GM13976 (cell line): ENCODE results near the gene PARP1.

Experiments
- DNase-seq: peaks from one replicate; pipeline ENCODE4 v3.0.0; 2012; ENCODE audit warnings: low spot score
- CTCF ChIP-seq: IDR thresholded peaks from 2 replicates; pipeline ENCODE4 v1.5.1; 2012; ENCODE audit warnings: borderline replicate concordance, mild to moderate bottlenecking; ENCODE audit not compliant: insufficient read depth; ENCODE audit errors: extremely low read depth, missing control alignments, control extremely low read depth
- in situ Hi-C: fragments of 300-500 bp; cut with MboI; formaldehyde crosslinking; loops from one replicate; pipeline ENCODE4 v1.12.0; 2022; ENCODE audit warnings: low sequenced_read_pairs, mixed read lengths, inconsistent platforms; ENCODE audit not compliant: unreplicated experiment

PARP1 gene

GRCh38 chr1:226419284-226420029 is 11.6 kb upstream of the PARP1 start:
- DNase-seq: no peak
- in situ Hi-C loops: no loop called here
- no peak for TF ChIP-seq CTCF

GRCh38 chr1:226417830-226418546 is 10.1 kb upstream of the PARP1 start:
- in situ Hi-C loops: no loop called here
- DNase-seq: no peak
- TF ChIP-seq CTCF: no peak

GRCh38 chr1:226417350-226417749 is 9.5 kb upstream of the PARP1 start:
- no peak for TF ChIP-seq CTCF
- in situ Hi-C loops: no loop called here
- DNase-seq: no peak

- no peak for TF ChIP-seq CTCF
- no peak for DNase-seq
- in situ Hi-C loops: no loop called here
Measured at GRCh38 chr1:226414098-226414698, 6.3 kb upstream of the PARP1 start.

GRCh38 chr1:226411619-226412018 is 3.7 kb upstream of the PARP1 start:
- no peak for DNase-seq
- no peak for TF ChIP-seq CTCF
- in situ Hi-C loops: no loop called here

GRCh38 chr1:226410958-226411357 is 3.1 kb upstream of the PARP1 start:
- no peak for DNase-seq
- in situ Hi-C loops: no loop called here
- TF ChIP-seq CTCF: no peak
